Mesothelial cell of epicardium (in vitro differentiated cells): ENCODE results near the gene TSC22D3. TPM values are rescaled to one million over a fixed set of nuclear protein-coding genes. Genes with fewer than 3 reads are reported as not detected.
A peak's percentile ranks its signal among the peaks of the same experiment; 100 is the strongest.

Experiments
- DNase-seq, 2 experiments: peaks; one replicate each; pipeline ENCODE4 v3.0.0; 2021; ENCODE audit warnings: low spot score in 2 of 2; ENCODE audit not compliant: unreplicated experiment in 2 of 2
- H3K27ac Mint-ChIP-seq: 2 replicates; pipeline ENCODE4 v1.8.0; 2021; ENCODE audit warnings: mixed read lengths
- H3K27me3 Mint-ChIP-seq: 2 replicates; pipeline ENCODE4 v1.8.0; 2021; ENCODE audit warnings: low read depth, mixed read lengths
- H3K36me3 Mint-ChIP-seq: 2 replicates; pipeline ENCODE4 v1.8.0; 2021; ENCODE audit warnings: mixed read lengths
- H3K4me1 Mint-ChIP-seq: 2 replicates; pipeline ENCODE4 v1.8.0; 2021; ENCODE audit warnings: mixed read lengths
- H3K4me3 Mint-ChIP-seq: 2 replicates; pipeline ENCODE4 v1.8.0; 2021; ENCODE audit warnings: mild to moderate bottlenecking, moderate library complexity, mixed read lengths
- H3K9me3 Mint-ChIP-seq: 2 replicates; pipeline ENCODE4 v1.8.0; 2021; ENCODE audit warnings: mixed read lengths
- CTCF ChIP-seq: fragments of 200-600 bp; sonication (generic); IDR thresholded peaks from one replicate; pipeline ENCODE4 v1.5.0; 2021; ENCODE audit warnings: antibody characterized with exemption; ENCODE audit not compliant: unreplicated experiment
- total RNA-seq: library from RNA; stranded (reverse); gene quantifications from 3 replicates; pipeline ENCODE4 v1.2.1, GENCODE V29; 2021

The TSC22D3 gene
- total RNA-seq, 1 donor from 2014 or later = 34.4 TPM

GRCh38 chrX:107724653-107725052 is 50.9 kb downstream of the TSC22D3 start:
- no peak for TF ChIP-seq CTCF
- Mint-ChIP-seq H3K4me3 (no peak overlapping the region), H3K27me3 (peaks cover 1% of the 10 kb centered on the region), H3K9me3 (peaks cover 7% of the 10 kb centered on the region), H3K4me1 (peaks cover 24% of the 10 kb centered on the region), H3K36me3 (no peaks in the 10 kb centered on the region), H3K27ac (no peak overlapping the region)
- no peak for DNase-seq

DNA sequence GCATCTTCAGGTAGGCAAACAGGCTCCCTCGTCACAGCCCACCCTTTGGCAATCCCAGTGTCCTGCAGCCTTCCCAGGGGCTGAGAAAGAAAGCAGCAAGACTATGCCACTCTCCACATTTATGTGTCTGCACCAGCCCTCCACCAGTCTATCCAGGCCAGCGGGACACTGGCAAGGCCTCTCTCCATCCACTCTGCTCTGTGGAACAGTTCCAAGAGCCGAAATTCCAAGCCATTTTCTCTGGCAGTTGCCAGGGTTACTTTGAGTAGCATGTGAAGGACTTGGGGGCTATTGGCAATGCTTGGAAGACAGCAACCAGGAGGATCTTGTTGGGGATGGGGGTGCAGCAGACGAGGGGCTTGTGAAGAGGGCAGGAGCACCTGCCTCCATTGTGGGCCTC is 52.1 kb downstream of the TSC22D3 start:
- H3K27ac Mint-ChIP-seq = no peak overlapping the region
- peaks cover 1% of the 10 kb centered on the region for H3K27me3 Mint-ChIP-seq
- no peak for DNase-seq
- peaks cover 13% of the 10 kb centered on the region for H3K4me1 Mint-ChIP-seq
- H3K9me3 Mint-ChIP-seq = peaks cover 7% of the 10 kb centered on the region
- H3K4me3 Mint-ChIP-seq = no peak overlapping the region
- no peak for TF ChIP-seq CTCF
- no peaks in the 10 kb centered on the region for H3K36me3 Mint-ChIP-seq

DNA sequence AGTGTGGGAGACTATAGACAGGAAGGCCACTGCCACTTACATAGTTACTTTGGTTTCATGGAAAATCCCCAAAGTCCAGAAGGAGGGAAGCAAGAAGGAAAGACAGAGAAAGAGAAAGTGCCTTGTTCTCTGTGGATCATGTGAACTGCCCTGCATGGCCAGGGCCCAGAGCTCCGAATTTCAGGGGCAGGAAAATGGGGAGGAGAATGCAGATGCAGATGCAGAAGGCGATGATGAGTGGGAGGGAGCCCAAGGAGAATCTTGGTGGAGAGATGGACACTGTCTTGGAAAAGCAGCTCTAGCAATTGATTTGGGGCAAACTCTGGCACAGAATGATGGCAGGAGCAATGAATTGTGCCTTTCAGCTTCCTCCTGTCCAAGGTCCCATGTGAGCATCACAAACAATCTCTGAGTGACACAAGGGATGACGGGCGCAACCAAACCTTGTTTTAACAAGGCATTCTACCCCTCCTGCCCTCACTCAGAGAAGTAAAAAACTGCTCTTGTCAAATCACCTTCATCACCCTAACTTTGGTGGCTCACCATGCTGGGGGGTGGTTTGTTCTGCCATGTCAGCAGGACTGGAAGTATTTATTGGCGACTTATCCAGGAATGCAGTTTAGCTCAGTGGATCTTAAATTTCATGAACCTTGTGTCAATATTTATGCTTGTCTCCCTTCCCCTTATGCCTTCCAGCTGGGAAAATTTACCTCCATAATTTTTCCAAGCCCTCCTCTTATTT is 53.5 kb downstream of the TSC22D3 start:
- no peaks in the 10 kb centered on the region for H3K36me3 Mint-ChIP-seq
- no peak for DNase-seq
- peaks cover 1% of the 10 kb centered on the region for H3K27me3 Mint-ChIP-seq
- H3K4me3 Mint-ChIP-seq = no peak overlapping the region
- TF ChIP-seq CTCF = no peak
- no peak overlapping the region for H3K27ac Mint-ChIP-seq
- peaks cover 8% of the 10 kb centered on the region for H3K9me3 Mint-ChIP-seq
- H3K4me1 Mint-ChIP-seq = peaks cover 13% of the 10 kb centered on the region

DNA sequence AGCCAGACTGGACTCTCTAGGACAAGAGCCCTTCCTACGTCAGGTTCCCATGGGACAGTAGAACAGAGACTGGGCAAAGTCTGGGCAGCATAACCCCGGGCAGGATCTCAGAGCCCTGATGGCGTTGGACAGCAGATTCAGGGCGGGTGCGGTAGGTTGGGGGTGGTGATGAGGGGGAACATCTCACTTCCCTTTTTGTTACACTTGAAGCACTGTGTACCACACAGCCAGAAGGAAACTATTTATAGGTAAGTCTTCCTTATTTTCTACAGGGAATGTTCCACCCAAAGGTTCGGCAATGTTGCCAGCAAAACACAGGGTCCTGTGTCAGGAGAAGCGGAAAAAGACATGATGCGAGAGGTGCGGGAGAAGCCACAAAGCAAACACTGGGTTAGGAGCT is 54.3 kb downstream of the TSC22D3 start:
- Mint-ChIP-seq H3K4me1 (peaks cover 7% of the 10 kb centered on the region), H3K27me3 (peaks cover 1% of the 10 kb centered on the region), H3K9me3 (peaks cover 4% of the 10 kb centered on the region), H3K4me3 (no peak overlapping the region), H3K27ac (no peak overlapping the region), H3K36me3 (no peaks in the 10 kb centered on the region)
- no peak for DNase-seq
- TF ChIP-seq CTCF = no peak

DNA sequence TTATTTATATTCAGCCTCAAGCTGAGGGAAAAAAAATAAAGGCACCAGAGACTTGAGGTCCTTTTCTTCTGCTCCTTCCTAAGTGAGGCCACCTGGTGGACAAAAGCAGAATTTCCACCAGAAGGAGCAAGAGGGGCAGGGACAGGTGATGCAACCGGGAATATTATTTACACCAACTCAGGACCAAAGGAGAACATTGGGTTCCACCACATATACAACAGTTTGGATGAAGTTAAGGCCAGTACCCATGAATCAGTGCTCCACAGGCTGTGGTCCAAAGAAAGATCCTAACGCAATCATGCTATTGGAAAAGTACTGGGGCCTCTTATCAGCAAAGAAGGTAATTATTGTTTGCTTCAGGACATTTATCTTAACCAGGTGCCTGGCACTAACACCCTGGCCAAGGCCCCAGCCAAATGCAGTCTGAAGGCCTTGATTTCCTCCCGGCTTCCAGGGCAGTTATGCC is 57.4 kb downstream of the TSC22D3 start:
- H3K9me3 Mint-ChIP-seq = peaks cover 4% of the 10 kb centered on the region
- peaks cover 3% of the 10 kb centered on the region for H3K36me3 Mint-ChIP-seq
- H3K27ac Mint-ChIP-seq = no peak overlapping the region
- peak in 1 of 2 experiments; percentile 67 for DNase-seq
- TF ChIP-seq CTCF = peak; percentile 91
- peaks cover 7% of the 10 kb centered on the region for H3K4me1 Mint-ChIP-seq
- no peak overlapping the region for H3K4me3 Mint-ChIP-seq
- peaks cover 1% of the 10 kb centered on the region for H3K27me3 Mint-ChIP-seq
